IMR-90 (cell line): ENCODE data around the gene OR4K13. TPM values are rescaled to one million over a fixed set of nuclear protein-coding genes. Genes with fewer than 3 reads are reported as not detected.

Experiments
- ATAC-seq: fragments of 200-7000 bp; cut with Tn5 transposase; 2 replicates; pipeline ENCODE4 v1.9.1; 2020; ENCODE audit warnings: low read depth, mild to moderate bottlenecking, moderate library complexity
- BruUV-seq: library from RNA; stranded (reverse); fragments of 400-500 nt; replicated peaks from 2 replicates; lab custom pipeline; 2021; lab: Mats Ljungman, UMichigan
- CTCF ChIA-PET: fragments of 300-600 bp; formaldehyde crosslinking; extraction: SDS; loops from one replicate; lab custom pipeline; 2021; ENCODE audit warnings: antibody characterized with exemption; lab: Yijun Ruan, JAX
- POLR2A ChIA-PET: fragments of 300-600 bp; sonication (Branson Sonifier 250); formaldehyde crosslinking; loops from one replicate; lab custom pipeline; 2022; ENCODE audit warnings: antibody characterized with exemption; ENCODE audit not compliant: unreplicated experiment; lab: Charles Lee
- DNase-seq: peaks from one replicate; pipeline ENCODE4 v3.0.0; 2013
- H2AFZ ChIP-seq: replicated peaks from 2 replicates; pipeline ENCODE3; 2013; ENCODE audit warnings: low read length, mild to moderate bottlenecking; ENCODE audit not compliant: poor library complexity
- H2AK5ac ChIP-seq: 2 replicates; pipeline ENCODE4 v1.6.1; 2013; ENCODE audit warnings: low read depth, low read length, inconsistent platforms
- H2AK9ac ChIP-seq: replicated peaks from 2 replicates; pipeline ENCODE3; 2013; ENCODE audit warnings: mild to moderate bottlenecking, low read depth, low read length, moderate library complexity; ENCODE audit not compliant: poor library complexity
- H2BK120ac ChIP-seq: 2 replicates; pipeline ENCODE4 v1.6.1; 2013; ENCODE audit warnings: low read depth, low read length, inconsistent platforms
- H2BK15ac ChIP-seq: 3 replicates; pipeline ENCODE4 v1.6.1; 2013; ENCODE audit warnings: low read depth, low read length, inconsistent platforms
- H2BK20ac ChIP-seq: 2 replicates; pipeline ENCODE4 v1.6.1; 2013; ENCODE audit warnings: low read depth, mild to moderate bottlenecking, inconsistent platforms, low read length, moderate library complexity
- H2BK5ac ChIP-seq: 2 replicates; pipeline ENCODE4 v1.6.1; 2013; ENCODE audit warnings: mild to moderate bottlenecking, low read depth, low read length, inconsistent platforms; ENCODE audit not compliant: poor library complexity, severe bottlenecking
- H3K14ac ChIP-seq: replicated peaks from 2 replicates; pipeline ENCODE4 v1.6.1; 2013; ENCODE audit warnings: low read depth, low read length, inconsistent platforms
- H3K18ac ChIP-seq: 2 replicates; pipeline ENCODE4 v1.6.1; 2013; ENCODE audit warnings: low read depth, low read length, control low read depth
- H3K23ac ChIP-seq: 2 replicates; pipeline ENCODE4 v1.6.1; 2013; ENCODE audit warnings: low read depth, low read length, inconsistent platforms
- H3K27ac ChIP-seq: 2 replicates; pipeline ENCODE4 v1.5.1; 2013; ENCODE audit warnings: mild to moderate bottlenecking, control low read depth, low read length; ENCODE audit not compliant: insufficient read depth
- H3K27me3 ChIP-seq: 2 replicates; pipeline ENCODE4 v1.6.1; 2013; ENCODE audit warnings: low read length; ENCODE audit not compliant: control insufficient read depth, insufficient read depth
- H3K36me3 ChIP-seq: 2 replicates; pipeline ENCODE4 v1.6.1; 2013; ENCODE audit warnings: low read length, mixed read lengths; ENCODE audit not compliant: control insufficient read depth, insufficient read depth
- H3K4ac ChIP-seq: 2 replicates; pipeline ENCODE4 v1.6.1; 2013; ENCODE audit warnings: low read depth, low read length, inconsistent platforms
- H3K4me1 ChIP-seq: 2 replicates; pipeline ENCODE4 v1.6.1; 2013; ENCODE audit warnings: low read length, mixed read lengths; ENCODE audit not compliant: control insufficient read depth, insufficient read depth
- H3K4me2 ChIP-seq: 2 replicates; pipeline ENCODE4 v1.6.1; 2013; ENCODE audit warnings: low read depth, mild to moderate bottlenecking, control low read depth, low read length, moderate library complexity
- H3K4me3 ChIP-seq: 2 replicates; pipeline ENCODE4 v1.5.1; 2013; ENCODE audit warnings: low read depth, mild to moderate bottlenecking, control low read depth, low read length, moderate library complexity; ENCODE audit not compliant: insufficient read depth
- H3K56ac ChIP-seq: 2 replicates; pipeline ENCODE4 v1.6.1; 2013; ENCODE audit warnings: low read length, inconsistent platforms; ENCODE audit not compliant: insufficient read depth; ENCODE audit errors: extremely low read depth
- H3K79me1 ChIP-seq, 2 experiments: 2 replicates each; pipeline ENCODE4 v1.6.1; 2013; ENCODE audit warnings: low read length in 2 of 2, inconsistent platforms in 1 of 2, low read depth in 1 of 2
- H3K9ac ChIP-seq: 2 replicates; pipeline ENCODE4 v1.6.1; 2013; ENCODE audit warnings: low read depth, low read length, control low read depth
- H3K9me1 ChIP-seq: 2 replicates; pipeline ENCODE4 v1.6.1; 2013; ENCODE audit warnings: low read length, inconsistent platforms; ENCODE audit not compliant: insufficient read depth
- H3K9me3 ChIP-seq: 2 replicates; pipeline ENCODE4 v1.6.1; 2013; ENCODE audit warnings: low read length; ENCODE audit not compliant: control insufficient read depth, insufficient read depth
- H4K20me1 ChIP-seq: 2 replicates; pipeline ENCODE4 v1.6.1; 2013; ENCODE audit warnings: low read length, inconsistent platforms; ENCODE audit not compliant: insufficient read depth
- H4K5ac ChIP-seq: 2 replicates; pipeline ENCODE4 v1.6.1; 2013; ENCODE audit warnings: mild to moderate bottlenecking, low read depth, low read length, control low read depth
- H4K8ac ChIP-seq, 2 experiments: 2 replicates each; pipeline ENCODE4 v1.6.1; 2013; ENCODE audit warnings: low read depth in 2 of 2, low read length in 2 of 2, control low read depth in 1 of 2, inconsistent platforms in 1 of 2
- H4K91ac ChIP-seq: 2 replicates; pipeline ENCODE4 v1.6.1; 2013; ENCODE audit warnings: low read depth, low read length, inconsistent platforms; ENCODE audit not compliant: insufficient read depth
- CEBPB ChIP-seq: IDR thresholded peaks from 2 replicates; pipeline ENCODE4 v1.6.1; 2012; ENCODE audit warnings: low read depth, low read length, improper control_type of control experiment
- CHD1 ChIP-seq: IDR thresholded peaks from 2 replicates; pipeline ENCODE4 v1.6.1; 2012; ENCODE audit warnings: low read depth, low read length, improper control_type of control experiment
- CTCF ChIP-seq: conservative IDR thresholded peaks from 2 replicates; pipeline ENCODE4 v1.5.1; 2012; ENCODE audit warnings: mild to moderate bottlenecking, low read depth, low read length, improper control_type of control experiment
- ELK1 ChIP-seq: fragments of 150-350 bp; IDR thresholded peaks from 2 replicates; pipeline ENCODE4 v1.6.1; 2016; ENCODE audit warnings: low read depth, mild to moderate bottlenecking, low read length, moderate library complexity, borderline replicate concordance
- FOS ChIP-seq: fragments of 150-350 bp; IDR thresholded peaks from 2 replicates; pipeline ENCODE4 v1.6.1; 2016; ENCODE audit warnings: low read depth, low read length
- MAFK ChIP-seq: IDR thresholded peaks from 2 replicates; pipeline ENCODE4 v1.6.1; 2012; ENCODE audit warnings: low read depth, low read length, improper control_type of control experiment
- MAZ ChIP-seq: IDR thresholded peaks from 2 replicates; pipeline ENCODE4 v1.6.1; 2012; ENCODE audit warnings: low read depth, mild to moderate bottlenecking, low read length, improper control_type of control experiment, moderate library complexity, borderline replicate concordance
- MXI1 ChIP-seq: IDR thresholded peaks from 2 replicates; pipeline ENCODE4 v1.6.1; 2012; ENCODE audit warnings: low read depth, mild to moderate bottlenecking, low read length, moderate library complexity, borderline replicate concordance
- NFE2L2 ChIP-seq: fragments of 150-350 bp; IDR thresholded peaks from 2 replicates; pipeline ENCODE4 v1.6.1; 2016; ENCODE audit warnings: low read depth, mild to moderate bottlenecking, low read length
- POLR2A ChIP-seq: IDR thresholded peaks from 2 replicates; pipeline ENCODE4 v1.6.1; 2012; ENCODE audit warnings: mild to moderate bottlenecking, low read depth, low read length
- RCOR1 ChIP-seq: IDR thresholded peaks from 2 replicates; pipeline ENCODE4 v1.6.1; 2012; ENCODE audit warnings: mild to moderate bottlenecking, low read length, improper control_type of control experiment; ENCODE audit not compliant: insufficient replicate concordance
- RFX5 ChIP-seq: IDR thresholded peaks from 2 replicates; pipeline ENCODE4 v1.8.0; 2012; ENCODE audit warnings: low read depth, mild to moderate bottlenecking, low read length, moderate library complexity
- SMC3 ChIP-seq: fragments of 150-350 bp; IDR thresholded peaks from 2 replicates; pipeline ENCODE4 v1.6.1; 2016; ENCODE audit warnings: low read depth, mild to moderate bottlenecking, antibody characterized with exemption, low read length, moderate library complexity
- USF2 ChIP-seq: fragments of 150-350 bp; IDR thresholded peaks from 2 replicates; pipeline ENCODE4 v1.6.1; 2017; ENCODE audit warnings: mild to moderate bottlenecking, antibody characterized with exemption, low read length, low read depth
- WGBS, 2 experiments: methylation state at CpG; one replicate each; pipeline versions ENCODE4 v1.1.5 to v1.1.7; 2013; ENCODE audit warnings: missing lambda C conversion rate in 2 of 2; ENCODE audit not compliant: insufficient read length in 1 of 2; ENCODE audit errors: extremely low coverage in 2 of 2; 5-methylcytosine and 5-hydroxymethylcytosine counted together
- dilution Hi-C: fragments of 300-500 bp; cut with HindIII; formaldehyde crosslinking; loops from one replicate; pipeline ENCODE4 v1.14.3; 2018; ENCODE audit warnings: low sequenced_read_pairs; ENCODE audit not compliant: unreplicated experiment
- in situ Hi-C: fragments of 300-500 bp; cut with MboI; formaldehyde crosslinking; loops from 3 replicates; pipeline ENCODE4 v1.14.3; 2019; ENCODE audit warnings: low sequenced_read_pairs, inconsistent platforms, mixed read lengths
- intact Hi-C: fragments of 100-400 bp; cut with micrococcal nuclease; formaldehyde crosslinking; loops from 2 replicates; pipeline ENCODE4 v1.10.0; 2022
- polyA plus RNA-seq, 3 experiments: library from polyadenylated mRNA; depleted of rRNA; stranded (reverse); fragments of >200 nt; gene quantifications; 2 replicates each; pipeline ENCODE4 v1.2.3, GENCODE V29; 2012; ENCODE audit warnings: low replicate concordance in 1 of 3
- total RNA-seq: library from RNA; depleted of rRNA; stranded (reverse); fragments of >200 nt; gene quantifications from 2 replicates; pipeline ENCODE4 v1.2.3, GENCODE V29; 2012

OR4K13 gene
- total and polyA plus RNA-seq, 2 of the 4 experiments (the other 2 are of a cell fraction) = not detected

GRCh38 chr14:20035449-20035848 lies 389 bp downstream of the OR4K13 start:
- no TSS peak for BruUV-seq
- no peak overlapping the region for H3K23ac ChIP-seq
- ChIA-PET CTCF (no interaction called here), POLR2A (no interaction called here)
- no peaks in the 10 kb centered on the region for H3K79me1 ChIP-seq
- H3K9me1 ChIP-seq = no peaks in the 10 kb centered on the region
- H3K36me3 ChIP-seq = no peaks in the 10 kb centered on the region
- TF ChIP-seq USF2 (no peak), CHD1 (no peak), SMC3 (no peak), NFE2L2 (no peak), RCOR1 (no peak), FOS (no peak), ELK1 (no peak), MAZ (no peak), MAFK (no peak), CTCF (no peak), POLR2A (no peak), RFX5 (no peak), MXI1 (no peak), CEBPB (no peak)
- ATAC-seq (no peak), DNase-seq (no peak)
- no peak overlapping the region for H4K91ac ChIP-seq
- H3K9me3 ChIP-seq = peaks cover 11% of the 10 kb centered on the region
- no peaks in the 10 kb centered on the region for H3K27me3 ChIP-seq
- no peak overlapping the region for H4K5ac ChIP-seq
- H3K14ac ChIP-seq = no peak overlapping the region
- H2BK20ac ChIP-seq = no peak overlapping the region
- in situ Hi-C loops (no loop called here), dilution Hi-C loops (no loop called here), intact Hi-C loops (no loop called here)
- no CpG with 5 or more reads among the region's 3 CpGs for WGBS, 2 experiments
- H3K4ac ChIP-seq = no peak overlapping the region
- no peak overlapping the region for H3K18ac ChIP-seq
- H3K9ac ChIP-seq = no peak overlapping the region
- H3K4me1 ChIP-seq = no peaks in the 10 kb centered on the region
- H3K27ac ChIP-seq = no peak overlapping the region
- no peaks in the 10 kb centered on the region for H4K20me1 ChIP-seq
- H4K8ac ChIP-seq = no peak overlapping the region
- no peak overlapping the region for H3K4me3 ChIP-seq
- no peak overlapping the region for H2AK5ac ChIP-seq
- no peak overlapping the region for H3K56ac ChIP-seq
- H2BK120ac ChIP-seq = no peak overlapping the region
- H2AFZ ChIP-seq = no peak overlapping the region
- no peak overlapping the region for H2BK15ac ChIP-seq
- H2AK9ac ChIP-seq = no peak overlapping the region
- no peak overlapping the region for H3K4me2 ChIP-seq
- H2BK5ac ChIP-seq = no peak overlapping the region
